ENCODE data around the gene GLI3. TPM values are rescaled to one million over a fixed set of nuclear protein-coding genes. Genes with fewer than 3 reads are reported as not detected.

Gene GLI3
- total RNA-seq, 1 donor = 4.3 TPM

DNA sequence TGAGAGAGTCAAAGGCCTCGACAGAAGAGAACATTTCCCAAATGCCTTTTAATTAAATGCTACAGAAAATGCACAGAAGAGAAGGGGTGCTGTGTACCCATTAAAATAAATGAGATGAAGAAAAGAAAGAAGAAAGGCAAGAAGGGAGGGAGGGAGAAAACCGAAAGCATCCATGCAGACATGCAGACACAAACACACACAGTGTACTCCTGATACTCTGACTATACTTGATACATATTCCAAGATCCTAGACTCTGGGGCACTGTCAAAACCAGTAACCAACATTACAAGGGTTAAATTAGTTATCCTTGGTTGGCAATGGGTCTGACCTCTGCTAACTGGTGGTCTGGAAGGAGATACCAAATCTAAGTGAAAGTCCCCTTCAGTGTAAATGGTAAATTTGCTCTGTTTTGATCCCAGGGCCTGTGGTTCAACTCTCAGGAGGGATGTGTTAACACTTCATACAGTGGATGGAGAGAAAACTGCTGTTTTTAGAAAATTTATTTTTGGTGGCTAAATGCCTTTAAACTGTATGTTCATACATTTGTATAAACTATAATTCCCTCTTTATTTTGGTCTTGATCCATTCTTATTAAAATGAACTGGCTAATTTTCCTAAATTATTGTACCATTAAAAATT is 241.3 kb downstream of the GLI3 start:
- H3K4me3 ChIP-seq (ENCODE audit: low read depth, low read length) = no peak overlapping the region
- TF ChIP-seq, protein P1, sequence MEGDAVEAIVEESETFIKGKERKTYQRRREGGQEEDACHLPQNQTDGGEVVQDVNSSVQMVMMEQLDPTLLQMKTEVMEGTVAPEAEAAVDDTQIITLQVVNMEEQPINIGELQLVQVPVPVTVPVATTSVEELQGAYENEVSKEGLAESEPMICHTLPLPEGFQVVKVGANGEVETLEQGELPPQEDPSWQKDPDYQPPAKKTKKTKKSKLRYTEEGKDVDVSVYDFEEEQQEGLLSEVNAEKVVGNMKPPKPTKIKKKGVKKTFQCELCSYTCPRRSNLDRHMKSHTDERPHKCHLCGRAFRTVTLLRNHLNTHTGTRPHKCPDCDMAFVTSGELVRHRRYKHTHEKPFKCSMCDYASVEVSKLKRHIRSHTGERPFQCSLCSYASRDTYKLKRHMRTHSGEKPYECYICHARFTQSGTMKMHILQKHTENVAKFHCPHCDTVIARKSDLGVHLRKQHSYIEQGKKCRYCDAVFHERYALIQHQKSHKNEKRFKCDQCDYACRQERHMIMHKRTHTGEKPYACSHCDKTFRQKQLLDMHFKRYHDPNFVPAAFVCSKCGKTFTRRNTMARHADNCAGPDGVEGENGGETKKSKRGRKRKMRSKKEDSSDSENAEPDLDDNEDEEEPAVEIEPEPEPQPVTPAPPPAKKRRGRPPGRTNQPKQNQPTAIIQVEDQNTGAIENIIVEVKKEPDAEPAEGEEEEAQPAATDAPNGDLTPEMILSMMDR (IDR thresholded peaks at IDR 0.05; ENCODE audit: insufficient read depth, low read depth, low read length) = no peak
- DNase-seq (ENCODE audit: low read depth) = no peak

DNA sequence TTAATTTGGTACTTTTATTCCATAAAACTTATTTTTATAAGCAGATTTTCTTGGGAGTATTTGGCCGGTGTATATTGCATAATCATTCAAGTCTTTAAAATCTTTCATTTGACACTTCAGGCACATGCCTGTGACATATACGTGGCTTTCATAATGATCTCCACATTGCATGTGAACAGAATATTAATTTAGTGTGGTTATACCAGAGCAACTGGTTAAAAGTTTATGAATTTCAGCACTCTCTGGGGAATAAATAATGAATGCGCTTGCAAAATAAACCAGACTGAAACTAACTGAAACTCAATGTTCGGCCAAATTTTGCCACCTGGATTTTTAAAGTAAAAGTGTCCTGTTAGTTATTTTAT is 242.3 kb downstream of the GLI3 start:
- DNase-seq (ENCODE audit: low read depth) = peak; percentile 26
- H3K4me3 ChIP-seq (ENCODE audit: low read depth, low read length) = no peak overlapping the region
- TF ChIP-seq, protein P1 (IDR thresholded peaks at IDR 0.05; ENCODE audit: insufficient read depth, low read depth, low read length) = no peak

DNA sequence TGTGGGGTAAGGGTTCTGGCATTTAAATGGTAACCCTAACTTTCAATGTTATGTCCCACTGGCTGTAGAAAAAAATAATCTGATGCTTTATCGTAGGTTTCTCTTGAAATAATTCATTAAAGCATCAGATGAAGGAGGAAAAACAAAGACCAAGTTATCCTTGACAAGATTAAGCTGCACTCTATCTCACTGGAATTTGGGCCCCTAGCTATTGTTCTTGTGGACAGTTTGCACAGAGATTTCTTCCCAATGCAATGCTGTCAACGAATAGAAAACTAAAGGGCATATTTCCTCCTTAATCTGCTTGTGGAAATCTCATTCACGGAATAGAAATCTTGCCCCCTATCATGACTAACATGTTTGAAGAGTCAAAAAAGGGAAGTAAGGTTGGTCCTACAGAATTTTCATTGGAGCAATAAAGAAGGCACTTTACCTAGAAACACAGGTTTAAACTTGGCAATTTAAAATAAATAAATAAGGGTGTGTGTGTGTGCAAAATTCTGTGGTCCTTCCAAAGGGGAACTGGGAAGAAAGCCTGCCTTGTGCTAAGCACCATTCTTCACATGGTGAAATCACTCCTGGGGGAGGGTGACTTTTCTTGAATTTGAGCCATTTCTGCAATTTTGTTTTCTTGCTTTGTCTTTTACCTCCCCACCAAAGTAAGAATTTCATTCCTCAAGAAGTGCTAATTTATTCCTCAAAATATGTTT is 242.8 kb downstream of the GLI3 start:
- no peak for DNase-seq (ENCODE audit: low read depth)
- TF ChIP-seq, protein P1 (IDR thresholded peaks at IDR 0.05; ENCODE audit: insufficient read depth, low read depth, low read length) = no peak

DNA sequence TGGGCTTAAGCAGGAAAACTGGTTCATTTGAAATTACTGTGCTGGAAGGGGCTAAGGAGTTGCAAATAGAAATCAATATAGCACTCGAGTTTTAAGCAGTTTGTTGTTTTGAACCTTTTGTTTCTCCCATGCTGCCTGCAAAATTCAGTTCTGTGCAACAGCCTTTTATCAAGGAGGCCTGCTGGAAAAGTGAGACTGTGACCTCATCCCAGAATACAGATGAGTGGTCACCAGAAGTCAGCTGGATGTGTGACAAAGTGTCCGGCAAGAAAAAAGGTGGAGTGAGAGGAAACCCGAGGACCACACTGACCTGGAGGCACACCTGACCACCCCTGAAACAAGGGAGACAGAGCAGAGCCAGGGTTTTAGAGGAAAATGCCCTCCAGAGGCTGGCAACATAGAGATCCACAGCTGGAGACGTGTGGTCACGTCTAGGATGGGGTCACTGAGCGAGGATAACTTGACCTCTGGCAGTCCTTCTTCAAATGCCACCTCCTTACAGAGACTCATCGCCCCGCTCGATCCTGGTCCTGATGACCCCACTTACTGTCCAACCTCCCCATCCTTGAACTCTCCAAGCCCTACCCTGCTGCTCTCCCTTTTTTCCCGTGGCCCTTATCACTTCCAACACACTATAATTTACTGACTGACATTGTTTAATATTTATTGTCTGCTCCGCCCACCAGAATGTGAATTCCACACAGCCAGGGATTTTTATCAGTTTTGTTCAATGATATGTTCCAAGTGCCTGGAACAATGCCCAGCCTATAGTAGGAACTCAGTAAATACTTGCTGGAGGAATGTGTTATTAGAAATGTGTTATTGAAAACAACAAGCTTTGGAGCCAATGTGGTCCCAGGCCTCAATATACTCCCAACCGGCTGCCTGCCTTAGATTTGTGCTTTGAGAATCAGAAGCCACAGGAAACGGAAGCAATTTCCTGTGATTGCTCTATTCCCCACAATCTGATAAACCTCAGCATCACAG is 243.8 kb downstream of the GLI3 start:
- peak; percentile 78 for DNase-seq (ENCODE audit: low read depth)
- TF ChIP-seq, protein P1 (IDR thresholded peaks at IDR 0.05; ENCODE audit: insufficient read depth, low read depth, low read length) = no peak
- H3K4me3 ChIP-seq (ENCODE audit: low read depth, low read length) = no peak overlapping the region

More for the DNA sequence above, 242.8 kb downstream of the GLI3 start:
- H3K4me3 ChIP-seq (ENCODE audit: low read depth, low read length) = no peak overlapping the region

DNA sequence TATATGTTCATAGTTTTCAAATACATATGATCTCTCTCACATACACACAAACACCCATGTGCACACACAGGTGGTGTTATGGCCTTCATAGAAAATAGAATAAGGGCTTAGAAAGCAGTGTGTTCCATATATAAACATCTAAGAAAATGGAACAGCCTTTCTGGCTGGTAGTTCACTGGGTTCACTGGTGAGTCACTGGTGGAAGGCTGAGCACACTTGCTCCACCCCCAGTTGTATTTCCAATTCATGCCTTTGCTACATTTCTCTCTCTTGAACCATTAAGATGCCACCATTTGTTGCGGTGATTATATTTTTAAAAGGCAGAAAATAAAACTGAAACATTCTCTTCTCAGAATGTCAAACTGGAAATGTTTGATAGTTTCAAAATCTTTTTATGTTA is 252.1 kb downstream of the GLI3 start:
- no peak overlapping the region for H3K4me3 ChIP-seq (ENCODE audit: low read depth, low read length)
- DNase-seq (ENCODE audit: low read depth) = peak; percentile 46
- TF ChIP-seq, protein P1 (IDR thresholded peaks at IDR 0.05; ENCODE audit: insufficient read depth, low read depth, low read length) = no peak

All from fibroblast of villous mesenchyme (primary cell).